ENCODE results near the gene RBM39.
"Not testable (repeated sequence)": the region's sequence is repeated elsewhere in the genome, so short reads cannot be mapped to it uniquely, and the experiment has no call there.

Gene RBM39

DNA sequence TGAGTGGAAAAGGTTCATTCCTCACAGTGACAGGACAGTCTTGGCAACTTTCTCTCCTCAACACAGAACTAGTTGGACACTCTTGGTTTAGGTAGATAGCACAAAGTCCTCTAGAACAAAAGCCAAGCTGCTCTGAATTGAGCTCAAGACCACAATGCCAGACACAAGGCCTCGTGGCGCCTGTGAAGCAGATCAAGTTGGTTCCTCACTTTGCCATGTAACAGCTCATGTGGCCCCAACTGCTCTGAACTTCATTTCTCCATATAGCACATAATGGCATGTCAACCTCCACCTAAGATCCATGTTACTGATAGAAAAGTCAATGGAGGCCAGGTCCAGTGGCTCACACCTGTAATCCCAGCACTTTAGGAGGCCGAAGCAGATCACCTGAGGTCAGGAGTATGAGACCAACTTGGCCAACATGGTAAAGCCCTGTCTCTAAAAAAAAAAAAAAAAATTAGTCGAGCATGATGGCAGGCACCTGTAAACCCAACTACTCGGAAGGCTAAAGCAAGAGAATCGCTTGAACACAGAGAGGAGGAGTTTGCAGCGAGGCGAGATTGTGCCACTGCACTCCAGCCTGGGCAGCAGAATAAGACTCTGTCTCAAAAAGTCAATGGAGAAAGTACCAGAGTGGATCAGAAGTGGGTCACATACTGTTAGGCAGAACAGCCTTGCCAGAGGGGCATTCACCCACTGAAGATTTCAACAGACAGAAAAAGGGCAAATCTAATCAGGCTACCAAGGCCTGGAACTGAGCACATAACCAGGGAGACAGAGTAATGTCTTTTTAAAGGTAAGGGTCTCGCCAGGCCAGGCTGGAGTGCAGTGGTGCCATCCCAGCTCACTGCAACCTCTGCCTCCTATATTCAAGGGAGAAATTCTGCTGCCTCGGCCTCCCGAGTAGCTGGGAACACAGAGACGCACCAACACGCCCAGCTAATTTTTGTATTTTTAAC, 21.6 kb downstream of the RBM39 start:
- no peak overlapping the region for H3K4me3 ChIP-seq (ENCODE audit: low read depth, low read length)
- DNase-seq (ENCODE audit: low read depth, low spot score): no peak
- in situ Hi-C loops (cut with HindIII; ENCODE audit: low sequenced_read_pairs): no loop called here
- TF ChIP-seq, protein P1, sequence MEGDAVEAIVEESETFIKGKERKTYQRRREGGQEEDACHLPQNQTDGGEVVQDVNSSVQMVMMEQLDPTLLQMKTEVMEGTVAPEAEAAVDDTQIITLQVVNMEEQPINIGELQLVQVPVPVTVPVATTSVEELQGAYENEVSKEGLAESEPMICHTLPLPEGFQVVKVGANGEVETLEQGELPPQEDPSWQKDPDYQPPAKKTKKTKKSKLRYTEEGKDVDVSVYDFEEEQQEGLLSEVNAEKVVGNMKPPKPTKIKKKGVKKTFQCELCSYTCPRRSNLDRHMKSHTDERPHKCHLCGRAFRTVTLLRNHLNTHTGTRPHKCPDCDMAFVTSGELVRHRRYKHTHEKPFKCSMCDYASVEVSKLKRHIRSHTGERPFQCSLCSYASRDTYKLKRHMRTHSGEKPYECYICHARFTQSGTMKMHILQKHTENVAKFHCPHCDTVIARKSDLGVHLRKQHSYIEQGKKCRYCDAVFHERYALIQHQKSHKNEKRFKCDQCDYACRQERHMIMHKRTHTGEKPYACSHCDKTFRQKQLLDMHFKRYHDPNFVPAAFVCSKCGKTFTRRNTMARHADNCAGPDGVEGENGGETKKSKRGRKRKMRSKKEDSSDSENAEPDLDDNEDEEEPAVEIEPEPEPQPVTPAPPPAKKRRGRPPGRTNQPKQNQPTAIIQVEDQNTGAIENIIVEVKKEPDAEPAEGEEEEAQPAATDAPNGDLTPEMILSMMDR (IDR thresholded peaks at IDR 0.05; ENCODE audit: low read depth, low read length): no peak

DNA sequence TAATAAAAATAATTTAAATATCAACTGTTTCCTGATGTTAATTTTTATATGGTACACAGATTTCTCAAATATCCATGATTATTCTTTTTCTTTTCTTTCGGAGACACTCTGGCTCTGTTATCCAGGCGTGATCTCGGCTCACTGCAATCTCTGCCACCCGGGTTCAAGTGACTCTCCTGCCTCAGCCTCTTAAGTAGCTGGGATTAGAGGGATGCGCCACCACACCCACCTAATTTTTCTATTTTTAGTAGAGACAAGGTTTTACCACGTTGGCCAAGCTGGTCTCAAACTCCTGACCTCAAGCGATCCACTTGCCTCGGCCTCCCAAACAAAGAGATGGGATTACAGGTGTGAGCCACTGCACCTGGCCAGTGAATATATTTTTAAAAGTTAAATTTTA, 22.3 kb downstream of the RBM39 start:
- TF ChIP-seq, protein P1 (IDR thresholded peaks at IDR 0.05; ENCODE audit: low read depth, low read length): no peak
- no peak for DNase-seq (ENCODE audit: low read depth, low spot score)
- in situ Hi-C loops (cut with HindIII; ENCODE audit: low sequenced_read_pairs): no loop called here
- H3K4me3 ChIP-seq (ENCODE audit: low read depth, low read length): no peak overlapping the region

- no peak overlapping the region for H3K4me3 ChIP-seq (ENCODE audit: low read depth, low read length)
- no peak for DNase-seq (ENCODE audit: low read depth, low spot score)
- TF ChIP-seq, protein P1 (IDR thresholded peaks at IDR 0.05; ENCODE audit: low read depth, low read length): no peak
- in situ Hi-C loops (cut with HindIII; ENCODE audit: low sequenced_read_pairs): no loop called here
Measured at GRCh38 chr20:35718972-35719635, 23.0 kb downstream of the RBM39 start.

- H3K4me3 ChIP-seq (ENCODE audit: low read depth, low read length); in situ Hi-C loops (cut with HindIII; ENCODE audit: low sequenced_read_pairs); DNase-seq (ENCODE audit: low read depth, low spot score): not testable (repeated sequence)
Measured at GRCh38 chr20:35718321-35718720, 23.7 kb downstream of the RBM39 start.

DNA sequence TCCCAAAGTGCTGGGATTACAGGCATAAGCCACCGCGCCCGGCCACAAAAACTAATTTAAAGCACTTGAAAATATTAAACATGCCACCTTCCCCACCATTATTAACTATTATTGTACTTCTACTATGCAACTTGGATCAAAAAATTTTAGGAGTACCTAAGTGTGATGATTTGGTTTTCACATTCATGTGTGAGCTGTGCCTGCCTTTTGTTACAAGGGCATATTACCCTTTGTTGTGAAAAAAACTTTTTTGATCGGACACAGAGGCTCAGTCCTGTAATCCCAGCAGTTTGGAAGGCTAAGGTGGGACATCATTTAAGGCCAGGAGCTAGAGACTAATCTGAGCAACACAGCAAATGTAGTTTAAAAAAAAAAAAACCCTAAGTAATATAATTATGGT, 25.7 kb downstream of the RBM39 start:
- TF ChIP-seq, protein P1 (IDR thresholded peaks at IDR 0.05; ENCODE audit: low read depth, low read length): no peak
- in situ Hi-C loops (cut with HindIII; ENCODE audit: low sequenced_read_pairs): no loop called here
- H3K4me3 ChIP-seq (ENCODE audit: low read depth, low read length): no peak overlapping the region
- DNase-seq (ENCODE audit: low read depth, low spot score): no peak

DNA sequence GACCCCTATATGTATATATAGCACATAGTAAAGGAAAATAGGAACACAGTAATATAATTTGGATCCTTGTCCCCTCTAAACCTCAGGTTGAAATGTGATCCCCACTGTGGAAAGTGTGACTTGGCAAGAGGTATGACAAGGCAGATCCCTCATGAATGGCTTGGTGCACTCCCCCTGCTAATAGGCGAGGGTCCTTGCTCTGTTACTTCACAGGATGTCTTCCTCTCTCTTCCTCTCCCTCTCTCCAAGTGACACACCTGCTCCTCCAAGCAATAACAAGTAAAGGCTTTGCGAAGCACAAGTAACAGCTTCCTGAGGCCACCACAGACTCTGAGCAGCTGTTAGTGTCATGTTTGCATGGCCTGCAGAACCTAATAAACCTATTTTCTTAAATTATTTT, 26.4 kb downstream of the RBM39 start:
- in situ Hi-C loops (cut with HindIII; ENCODE audit: low sequenced_read_pairs): no loop called here
- H3K4me3 ChIP-seq (ENCODE audit: low read depth, low read length): no peak overlapping the region
- TF ChIP-seq, protein P1 (IDR thresholded peaks at IDR 0.05; ENCODE audit: low read depth, low read length): no peak
- DNase-seq (ENCODE audit: low read depth, low spot score): no peak

DNA sequence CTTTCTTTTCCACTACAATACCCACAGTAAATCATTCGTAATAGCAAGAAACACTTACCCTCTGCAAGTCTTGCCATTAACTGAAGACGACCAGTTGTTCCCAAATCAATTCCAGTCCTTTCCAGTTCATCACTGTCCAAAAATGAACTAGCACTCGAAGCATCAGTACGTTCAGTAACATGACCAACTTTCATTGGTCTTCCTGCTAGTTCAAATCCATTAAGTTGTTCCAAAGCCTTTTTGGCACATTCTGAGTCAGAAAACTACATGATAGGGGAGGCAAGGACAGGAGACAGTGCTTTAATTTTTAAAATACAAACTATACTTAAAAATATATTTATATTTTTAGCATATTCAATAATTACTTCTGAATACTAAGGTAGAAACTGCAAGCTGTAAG, 27.9 kb downstream of the RBM39 start:
- in situ Hi-C loops (cut with HindIII; ENCODE audit: low sequenced_read_pairs): no loop called here
- TF ChIP-seq, protein P1 (IDR thresholded peaks at IDR 0.05; ENCODE audit: low read depth, low read length): no peak
- no peak for DNase-seq (ENCODE audit: low read depth, low spot score)
- no peak overlapping the region for H3K4me3 ChIP-seq (ENCODE audit: low read depth, low read length)

GRCh38 chr20:35713120-35713519, 28.9 kb downstream of the RBM39 start:
- H3K4me3 ChIP-seq (ENCODE audit: low read depth, low read length); in situ Hi-C loops (cut with HindIII; ENCODE audit: low sequenced_read_pairs); DNase-seq (ENCODE audit: low read depth, low spot score): not testable (repeated sequence)
